SH-SY5Y (cell line): Measurements from ENCODE around the gene CAMTA1.

Experiments used
- GATA2 ChIP-seq: IDR thresholded peaks from 2 replicates; pipeline ENCODE4 v1.6.1; 2011; ENCODE audit warnings: mild to moderate bottlenecking, low read depth, low read length
- GATA3 ChIP-seq: IDR thresholded peaks from 2 replicates; pipeline ENCODE4 v1.6.1; 2011; ENCODE audit warnings: low read depth, mild to moderate bottlenecking, low read length, moderate library complexity

GRCh38 chr1:7608628-7609305 lies 823.5 kb downstream of the CAMTA1 start:
- TF ChIP-seq GATA3, result no peak
- no peak for TF ChIP-seq GATA2
